HG03066 (cell line): Measurements from ENCODE around the gene CERS6.

Experiments
- ATAC-seq: cut with Tn5 transposase; IDR thresholded peaks from one replicate; pipeline ENCODE4 v1.9.1; 2021; ENCODE audit warnings: low read depth; ENCODE audit not compliant: unreplicated experiment

Gene CERS6

DNA sequence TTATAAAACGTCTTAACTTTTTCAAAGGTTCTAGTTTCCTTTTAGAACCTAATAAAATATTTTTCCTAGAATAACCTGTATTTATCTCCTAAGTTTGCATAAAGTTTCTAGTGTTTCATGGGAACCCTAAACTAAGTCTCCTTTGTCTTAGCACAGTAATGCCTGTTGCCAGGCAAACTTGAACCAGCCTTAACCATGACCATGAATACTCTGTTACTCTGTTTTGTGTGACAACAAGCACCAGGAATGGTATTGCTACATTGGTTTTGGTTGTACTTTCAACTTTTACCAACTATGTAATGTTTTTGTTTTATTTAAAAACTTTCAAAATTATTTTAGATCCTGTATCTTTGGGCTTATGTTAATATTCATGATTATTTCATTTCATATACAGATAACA is 137.6 kb downstream of the CERS6 start:
- ATAC-seq, result peak; percentile 40

DNA sequence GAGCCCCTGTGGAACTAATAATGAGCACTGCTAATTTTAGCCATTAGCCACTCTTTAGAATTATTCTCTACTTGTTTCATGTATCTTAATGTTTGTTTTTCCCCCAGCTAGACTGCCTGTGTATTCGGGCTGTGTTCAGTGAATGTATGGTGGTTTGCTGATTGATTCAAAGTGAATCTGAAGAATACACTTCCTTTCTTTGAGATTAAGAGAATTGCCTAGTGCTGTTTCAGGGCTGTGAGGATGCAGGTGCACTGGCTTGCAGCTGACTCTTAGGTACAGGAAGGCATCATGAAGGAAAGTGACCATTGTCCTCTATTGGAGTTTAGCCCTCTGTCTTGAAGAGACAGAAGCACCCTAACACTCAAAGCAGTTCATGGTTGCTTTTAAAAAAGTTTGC is 138.7 kb downstream of the CERS6 start:
- peak; percentile 62 for ATAC-seq

DNA sequence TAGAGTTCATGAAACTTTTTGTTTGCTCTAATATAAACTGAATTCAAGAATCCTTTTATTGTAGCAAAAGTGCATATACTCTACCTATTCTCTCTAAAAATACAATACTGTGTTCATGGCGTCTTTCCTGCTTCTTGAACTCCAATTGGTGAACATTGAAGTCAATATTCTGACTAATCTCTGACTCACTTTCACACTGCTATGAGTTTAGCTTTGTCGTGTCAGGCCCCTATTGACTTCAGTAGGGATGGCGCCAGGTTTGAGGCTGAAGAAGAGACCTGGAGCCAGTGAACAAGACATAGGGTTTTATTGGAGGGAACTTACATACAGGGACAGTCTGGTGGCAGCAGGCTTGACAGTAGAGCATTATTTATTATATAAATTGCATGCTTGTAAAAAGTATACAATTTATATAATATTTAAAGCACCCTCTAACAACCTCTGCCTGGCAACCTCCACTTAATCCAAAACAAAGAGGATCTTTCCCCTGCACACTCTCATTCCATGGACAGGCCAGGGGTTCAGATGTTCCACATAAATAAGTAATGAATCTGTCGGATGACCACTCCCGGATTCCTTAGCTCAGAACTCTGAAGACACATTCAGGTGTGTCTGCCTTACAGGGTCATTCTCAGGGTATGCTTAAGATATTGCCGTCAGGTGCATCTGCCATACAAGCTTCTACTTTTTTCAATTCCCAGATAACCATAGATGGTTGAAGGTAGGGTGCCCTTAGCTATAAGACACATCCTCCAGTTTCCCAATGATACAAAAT is 141.0 kb downstream of the CERS6 start:
- no peak for ATAC-seq

DNA sequence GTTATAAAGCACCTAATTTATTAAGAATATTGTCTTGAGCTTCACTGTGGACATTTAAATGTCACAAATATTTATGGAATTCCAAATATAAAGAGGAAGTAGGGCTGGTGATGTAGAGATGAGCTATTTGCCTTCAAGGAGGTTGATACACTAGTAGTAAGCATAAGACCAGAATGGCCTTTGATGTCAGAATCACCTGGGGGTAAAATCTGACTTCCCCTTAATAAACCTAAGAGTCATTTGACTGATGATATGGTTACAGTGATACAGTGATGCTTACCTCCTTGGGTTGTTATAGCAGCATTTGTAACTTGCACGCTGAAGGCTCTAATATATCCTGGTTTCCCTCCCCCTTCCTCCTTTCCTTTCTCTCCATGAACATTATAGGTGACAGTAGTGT is 143.7 kb downstream of the CERS6 start:
- no peak for ATAC-seq

DNA sequence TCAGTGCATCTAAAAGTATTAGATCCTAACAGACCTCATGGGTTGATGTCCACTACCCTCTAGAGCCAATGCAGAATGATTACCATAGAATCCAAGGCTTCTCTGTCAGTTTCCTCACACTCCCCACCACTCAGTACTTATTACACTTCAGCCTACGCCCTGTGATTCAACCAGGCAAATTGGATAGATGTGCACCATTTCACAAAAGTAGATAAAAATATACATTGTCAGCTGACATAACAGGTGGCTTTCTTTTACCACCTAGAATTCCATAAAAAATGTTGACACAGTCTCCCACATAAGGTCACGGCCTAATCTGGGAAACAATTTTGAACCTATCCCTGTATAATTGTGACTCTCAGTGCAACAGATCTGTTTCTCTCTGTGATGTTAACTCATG is 144.9 kb downstream of the CERS6 start:
- ATAC-seq, result no peak

DNA sequence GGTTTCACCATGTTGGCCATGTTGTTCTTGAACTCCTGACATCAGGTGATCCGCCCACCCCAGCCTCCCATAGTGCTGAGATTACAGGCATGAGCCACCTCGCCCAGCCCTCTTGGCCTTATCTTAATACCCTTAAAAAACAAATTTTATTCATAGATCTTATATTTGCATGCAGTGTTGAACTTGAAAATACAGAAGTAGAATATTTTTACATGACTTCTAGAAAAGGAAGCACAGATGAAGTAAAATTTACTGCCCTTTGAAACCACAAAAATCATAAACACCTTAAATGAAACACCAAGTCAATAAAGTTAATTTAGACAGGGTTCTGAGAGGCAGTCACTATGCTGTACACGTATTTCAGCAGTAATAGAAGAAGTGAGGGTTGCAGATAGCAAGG is 145.7 kb downstream of the CERS6 start:
- peak; percentile 76 for ATAC-seq

DNA sequence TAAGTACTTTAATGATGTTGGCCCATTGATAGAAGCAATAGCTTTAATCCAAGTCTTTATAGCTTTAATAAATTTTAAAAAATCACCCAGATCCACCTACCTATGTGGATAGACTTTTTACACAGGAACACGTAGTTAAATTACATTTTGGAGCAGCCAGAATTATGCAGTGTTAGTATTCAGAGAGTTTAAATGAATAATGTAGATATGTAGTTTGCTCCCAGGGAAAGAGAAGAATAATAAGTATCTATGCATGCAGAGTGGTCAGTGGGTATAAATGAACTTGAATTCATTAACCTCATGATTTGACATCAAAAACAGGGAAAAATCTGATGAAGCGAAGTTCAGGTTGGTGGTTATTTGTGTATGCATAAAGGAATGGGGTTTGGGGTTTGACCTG is 146.3 kb downstream of the CERS6 start:
- ATAC-seq, result no peak

DNA sequence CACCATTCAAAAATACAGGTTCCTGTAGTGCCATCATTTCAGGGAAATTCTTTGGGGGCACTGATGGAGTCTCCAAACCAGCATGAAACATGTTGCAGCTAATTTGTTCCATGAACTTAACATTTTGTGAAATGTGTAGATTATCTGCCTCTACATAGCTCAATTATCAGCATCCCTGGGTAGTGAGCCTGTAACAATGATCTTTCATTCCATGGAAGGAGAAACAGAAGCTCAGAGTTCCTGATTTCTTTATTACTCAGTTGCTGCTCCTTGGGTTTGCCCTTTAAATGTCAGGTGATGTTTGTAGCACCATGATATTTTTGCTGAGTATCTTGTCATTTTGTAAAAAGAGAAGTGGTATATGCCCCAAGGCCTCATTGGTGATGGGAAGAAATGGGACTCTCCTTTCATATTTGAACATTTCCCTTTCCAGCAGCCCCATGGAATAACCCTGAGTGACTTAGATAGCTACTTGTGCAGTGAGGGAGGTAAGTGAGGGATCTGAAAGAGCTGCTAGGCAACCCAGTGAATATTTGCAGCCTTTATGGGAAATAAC is 146.9 kb downstream of the CERS6 start:
- no peak for ATAC-seq

DNA sequence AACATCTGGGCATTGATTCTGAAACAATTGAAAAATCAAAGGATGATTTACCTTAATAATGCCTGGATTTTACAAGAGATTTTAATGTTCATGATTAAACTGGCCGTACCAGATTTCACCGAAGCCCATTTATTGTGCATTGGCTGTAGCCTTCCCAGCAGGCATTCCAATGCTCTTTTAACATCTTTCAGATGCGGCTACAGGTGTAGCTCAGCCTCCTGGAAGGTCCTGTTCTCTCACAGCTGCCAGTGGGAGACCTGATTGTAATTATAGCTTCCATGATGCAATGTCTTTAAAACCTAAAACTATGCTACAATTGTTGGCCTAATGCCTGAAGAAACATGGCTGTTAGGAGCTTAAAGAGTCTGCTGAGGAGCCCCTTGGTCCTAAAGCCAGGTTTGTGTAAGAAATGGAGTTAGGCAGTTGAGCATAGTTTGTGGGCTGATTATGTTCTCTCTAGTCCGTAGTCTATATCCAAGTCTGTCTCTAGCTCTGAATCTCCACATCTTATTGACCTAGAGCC is 147.4 kb downstream of the CERS6 start:
- no peak for ATAC-seq

DNA sequence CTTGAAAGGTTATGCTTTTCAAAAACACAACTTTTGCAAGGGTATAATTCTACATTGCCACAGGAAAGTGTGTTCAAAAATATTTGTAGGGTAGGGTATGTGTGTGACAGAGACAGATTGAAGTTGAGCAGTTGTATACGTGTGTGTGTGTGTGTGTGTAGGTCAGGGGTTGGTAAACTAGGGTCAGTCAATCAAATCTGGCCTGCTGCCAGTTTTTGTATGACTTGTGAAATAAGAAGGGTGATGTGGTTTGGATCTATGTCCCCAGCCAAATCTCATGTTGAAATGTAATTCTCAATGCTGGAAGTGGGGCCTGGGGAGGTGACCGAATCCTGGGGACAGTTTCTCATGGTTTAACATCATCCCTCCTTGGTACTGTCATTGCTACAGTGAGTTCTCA is 148.2 kb downstream of the CERS6 start:
- ATAC-seq, result no peak

DNA sequence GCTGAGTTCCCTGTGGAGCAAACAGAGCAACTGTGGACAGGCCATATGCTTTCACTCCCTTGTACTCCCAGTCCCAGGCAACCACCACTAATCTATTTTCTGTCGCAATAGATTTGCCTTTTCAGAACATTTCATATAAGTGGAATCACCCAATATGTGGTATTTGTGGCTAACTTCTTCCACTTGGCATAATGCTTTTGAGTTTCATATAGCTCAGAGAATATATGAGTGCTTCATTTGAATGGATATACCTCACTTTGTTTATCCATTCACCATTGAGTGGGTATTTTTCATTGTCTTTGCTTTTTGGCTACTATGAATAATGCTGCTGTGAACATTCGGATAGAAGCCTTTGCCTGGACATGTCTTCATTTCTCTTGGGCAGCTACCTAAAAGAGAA is 151.9 kb downstream of the CERS6 start:
- no peak for ATAC-seq

DNA sequence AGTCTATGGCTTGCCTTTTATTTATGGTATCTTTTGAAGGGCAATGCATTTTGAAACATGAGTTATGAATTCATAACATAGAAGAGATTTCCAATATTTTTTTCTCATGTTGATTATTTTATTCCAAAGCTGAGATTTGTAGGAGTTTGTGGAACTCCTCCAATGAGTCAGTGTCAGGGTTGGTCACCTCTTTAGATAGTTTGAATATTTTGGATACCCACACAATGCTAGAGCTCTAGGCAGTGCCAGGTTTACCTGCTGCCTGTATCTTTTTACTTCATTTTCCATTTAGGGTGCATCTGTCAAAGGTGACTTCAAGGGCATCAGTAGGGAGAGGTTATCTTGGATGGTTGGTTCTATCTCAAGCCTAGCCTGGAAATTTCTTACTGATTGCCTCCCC is 152.7 kb downstream of the CERS6 start:
- no peak for ATAC-seq

DNA sequence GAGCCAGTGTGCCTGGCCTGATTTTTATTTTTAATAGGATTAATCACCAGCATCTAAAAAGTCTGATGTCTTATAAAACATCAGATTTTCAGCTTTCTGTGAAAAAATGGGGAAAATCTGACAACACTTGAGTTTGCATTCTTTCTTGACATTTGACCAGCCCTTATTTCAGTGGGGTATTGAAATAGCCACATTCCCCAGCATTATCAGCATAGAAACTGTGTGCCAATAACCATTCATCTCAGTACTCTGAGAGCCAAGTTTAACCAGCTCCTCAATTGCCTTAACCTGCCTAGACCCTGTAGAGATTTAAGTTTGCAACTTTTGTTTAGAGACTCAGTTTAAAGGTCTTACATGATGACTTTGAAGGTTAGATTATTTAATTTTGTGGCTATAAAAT is 155.0 kb downstream of the CERS6 start:
- no peak for ATAC-seq

DNA sequence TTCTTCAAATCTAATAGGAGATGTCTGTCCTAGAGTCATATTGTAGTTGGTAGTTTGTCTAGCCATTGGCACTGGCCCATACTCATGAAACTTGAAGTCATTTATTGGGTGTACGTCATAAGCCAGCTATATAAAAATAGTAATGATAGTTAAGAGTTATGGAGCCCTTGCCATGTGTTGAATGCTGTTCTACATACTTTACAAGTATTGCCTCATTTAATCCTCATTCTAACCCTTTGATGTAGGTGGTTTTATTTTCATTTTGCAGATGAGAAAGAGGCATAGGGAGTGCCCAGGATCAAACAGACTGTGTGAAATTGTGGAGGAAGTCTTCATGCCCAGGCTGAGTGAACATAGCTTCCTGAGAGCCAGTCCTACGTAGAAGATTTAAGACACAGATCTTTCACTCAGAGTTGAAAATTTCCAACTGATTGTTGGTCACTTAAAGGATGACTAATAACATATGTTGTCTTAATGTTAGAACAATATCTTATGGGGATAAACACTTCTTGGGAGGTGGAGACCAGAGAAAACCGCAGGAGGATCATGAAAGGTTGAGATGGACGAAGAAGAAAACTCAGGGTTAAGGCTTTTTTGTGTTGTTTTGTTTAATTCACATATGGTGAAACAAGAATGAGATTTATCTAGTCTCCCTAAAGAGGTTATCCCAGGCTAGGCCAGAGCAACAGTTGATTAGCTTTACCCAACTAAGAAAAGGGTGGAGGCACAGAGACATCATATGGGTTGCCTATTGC is 156.0 kb downstream of the CERS6 start:
- no peak for ATAC-seq

DNA sequence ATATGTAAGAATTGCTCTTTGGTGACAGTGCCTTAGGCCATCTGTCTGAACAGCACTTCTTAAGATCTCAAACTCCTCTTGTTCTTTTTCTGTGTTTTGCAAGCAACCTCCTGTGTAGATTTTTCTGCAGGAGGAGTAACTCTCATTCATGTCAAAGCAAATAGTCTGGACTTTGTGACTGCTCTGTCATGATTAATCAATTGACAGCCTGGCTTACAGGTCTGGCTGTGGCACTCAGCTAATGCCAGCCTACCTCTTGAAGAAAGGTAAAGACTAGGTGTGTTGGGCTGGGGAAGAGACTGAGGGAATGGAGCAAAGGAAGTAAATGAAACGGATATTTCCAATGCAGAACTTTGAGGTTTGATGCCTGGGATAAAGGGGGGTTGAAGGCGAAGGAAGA is 156.6 kb downstream of the CERS6 start:
- ATAC-seq, result no peak

DNA sequence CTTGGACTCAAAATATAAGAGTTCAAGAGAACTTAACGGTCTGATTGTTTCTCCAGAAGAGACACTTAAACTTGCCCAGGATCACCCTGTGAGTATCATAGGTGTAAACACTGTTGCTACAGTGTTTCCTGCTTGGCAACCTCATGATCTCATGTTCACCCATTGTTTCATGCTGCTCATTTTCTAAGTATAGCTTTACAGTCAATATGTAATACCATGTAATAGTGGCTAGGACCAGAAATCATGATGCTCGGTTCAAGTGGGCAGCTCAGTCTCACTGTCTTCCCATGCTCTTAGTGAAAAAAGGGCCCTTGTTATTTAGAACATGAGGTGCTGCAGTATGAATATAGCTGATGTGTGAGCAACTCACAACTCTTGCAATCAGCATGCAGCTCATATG is 157.5 kb downstream of the CERS6 start:
- no peak for ATAC-seq

DNA sequence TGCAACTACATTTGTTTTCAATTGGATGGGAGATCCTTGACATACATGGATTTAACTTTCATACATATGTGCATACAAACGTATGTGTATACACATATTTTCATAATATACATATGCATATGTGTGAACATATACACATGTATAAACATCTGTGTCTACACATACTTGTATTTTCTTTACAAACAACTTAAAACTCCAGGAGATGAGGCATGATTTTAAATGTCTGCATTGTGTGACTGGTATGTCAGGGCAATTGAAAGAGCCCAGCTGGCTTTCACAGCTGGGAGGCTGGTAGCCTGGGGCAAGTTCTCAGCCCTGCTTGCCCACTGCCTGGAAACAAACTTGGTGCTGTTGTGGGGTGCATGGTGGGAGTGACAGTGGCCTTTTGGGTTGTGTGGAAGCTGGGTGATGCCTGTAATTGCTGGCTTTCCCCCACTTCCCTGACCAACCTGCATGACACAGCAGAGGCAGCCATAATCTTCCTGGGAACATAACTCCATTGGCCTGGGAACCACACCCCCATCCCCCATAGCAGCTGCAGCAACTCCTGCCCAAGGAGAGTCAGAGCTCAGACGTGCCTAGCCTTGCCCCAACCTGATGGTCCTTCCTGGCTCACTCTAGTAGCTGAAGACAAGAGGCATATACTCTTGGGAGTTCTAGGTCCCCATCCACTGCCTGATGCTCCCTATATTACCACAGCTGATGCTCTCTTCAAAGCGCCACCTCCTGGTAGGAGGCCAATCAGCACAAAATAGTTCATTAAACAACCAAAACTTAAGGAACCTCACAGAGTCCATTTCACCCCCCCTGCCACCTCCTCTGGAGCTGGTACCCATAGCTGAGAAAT is 158.3 kb downstream of the CERS6 start:
- ATAC-seq, result no peak

DNA sequence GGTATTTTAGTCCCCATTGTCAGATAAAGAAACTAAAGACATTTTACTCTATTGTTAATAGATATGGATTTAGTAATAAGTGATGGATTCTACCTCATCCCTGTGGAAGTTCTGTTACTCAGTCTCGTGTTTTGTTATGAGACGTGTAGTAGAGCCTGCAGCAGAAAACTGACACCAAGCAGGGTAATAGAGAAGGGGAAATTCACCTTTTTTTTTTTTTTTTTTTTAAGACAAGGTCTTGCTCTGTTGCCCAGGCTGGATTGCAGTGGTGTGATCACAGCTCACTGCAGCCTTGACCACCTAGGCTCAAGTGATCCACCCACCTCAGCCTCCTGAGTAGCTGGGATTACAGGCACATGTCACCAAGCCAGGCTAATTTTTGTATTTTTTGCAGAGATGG is 164.5 kb downstream of the CERS6 start:
- ATAC-seq, result no peak

DNA sequence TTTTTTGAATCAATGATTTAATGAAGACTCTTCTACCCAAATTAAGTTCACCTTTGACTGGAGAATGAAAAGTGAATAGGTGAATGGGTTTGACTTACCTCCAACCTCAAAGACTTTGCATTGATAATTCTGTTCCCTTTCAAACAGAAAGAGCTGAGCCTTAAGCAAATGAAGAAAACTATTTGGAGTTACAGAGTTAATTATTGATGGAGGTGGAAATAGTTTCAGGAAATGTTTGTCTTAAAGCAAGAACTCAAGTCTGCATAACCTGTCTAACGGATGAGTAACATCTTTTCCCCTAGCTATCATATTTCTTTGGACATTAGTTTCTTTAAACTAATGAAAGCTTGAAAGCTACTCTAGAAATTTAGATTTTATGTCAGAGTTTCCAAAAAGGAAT is 166.5 kb downstream of the CERS6 start:
- no peak for ATAC-seq

DNA sequence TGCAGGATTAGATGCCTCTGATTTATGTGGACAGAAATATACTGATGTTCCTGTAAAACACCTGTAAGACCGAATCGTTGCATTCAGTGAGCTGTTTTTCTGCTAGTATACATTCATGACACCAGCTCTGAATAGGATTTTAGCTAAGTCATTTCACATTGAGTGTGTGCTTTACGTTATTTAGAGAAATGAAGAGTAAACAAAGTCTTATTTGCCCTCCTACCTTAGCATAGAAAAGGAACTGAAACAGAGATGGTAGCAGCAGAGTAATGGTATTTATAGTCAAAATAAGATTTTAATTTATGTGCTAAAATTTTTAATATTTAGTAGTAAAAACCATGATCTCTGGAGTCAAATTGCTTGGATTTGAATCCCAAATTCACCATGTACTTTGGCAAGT is 168.0 kb downstream of the CERS6 start:
- no peak for ATAC-seq

DNA sequence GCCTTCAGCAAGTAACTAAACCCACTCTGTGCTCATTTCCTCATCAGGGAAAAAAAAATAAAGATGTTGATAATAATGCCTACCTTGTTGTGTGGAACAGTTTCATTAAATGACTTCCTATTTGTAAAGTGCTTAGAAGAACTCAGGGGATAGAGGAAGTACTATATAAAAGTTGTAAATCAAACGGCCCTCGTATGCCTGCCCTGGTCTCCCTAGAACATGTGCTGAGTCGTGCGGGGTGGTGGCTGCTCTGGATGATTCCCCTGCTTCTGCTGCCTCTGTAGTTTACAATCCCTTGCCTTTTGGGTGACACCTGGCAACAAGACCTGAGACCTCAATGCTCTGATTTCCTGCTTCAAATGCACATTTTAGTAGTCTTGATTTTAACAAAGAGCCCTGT is 170.0 kb downstream of the CERS6 start:
- no peak for ATAC-seq
